ENCODE results near the gene SLC4A1.

SLC4A1 gene

DNA sequence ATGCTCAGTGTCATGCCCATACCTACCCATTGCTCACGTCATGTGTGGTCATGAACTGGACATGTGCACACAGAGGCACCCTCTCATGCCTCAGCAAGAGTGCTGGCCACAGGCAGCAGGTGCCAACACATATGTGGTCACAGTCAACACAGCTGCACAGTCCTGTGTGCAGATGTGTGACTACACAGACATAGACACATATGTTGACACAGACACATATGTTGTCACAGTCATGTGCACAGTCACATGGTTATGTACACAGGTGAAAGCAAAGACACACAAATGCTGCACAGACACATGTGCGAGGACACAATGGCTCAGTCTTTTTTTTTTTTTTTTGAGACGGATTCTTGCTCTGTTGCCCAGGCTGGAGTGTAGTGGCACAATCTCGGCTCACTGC, 11.3 kb downstream of the SLC4A1 start:
- TF ChIP-seq, protein P1, sequence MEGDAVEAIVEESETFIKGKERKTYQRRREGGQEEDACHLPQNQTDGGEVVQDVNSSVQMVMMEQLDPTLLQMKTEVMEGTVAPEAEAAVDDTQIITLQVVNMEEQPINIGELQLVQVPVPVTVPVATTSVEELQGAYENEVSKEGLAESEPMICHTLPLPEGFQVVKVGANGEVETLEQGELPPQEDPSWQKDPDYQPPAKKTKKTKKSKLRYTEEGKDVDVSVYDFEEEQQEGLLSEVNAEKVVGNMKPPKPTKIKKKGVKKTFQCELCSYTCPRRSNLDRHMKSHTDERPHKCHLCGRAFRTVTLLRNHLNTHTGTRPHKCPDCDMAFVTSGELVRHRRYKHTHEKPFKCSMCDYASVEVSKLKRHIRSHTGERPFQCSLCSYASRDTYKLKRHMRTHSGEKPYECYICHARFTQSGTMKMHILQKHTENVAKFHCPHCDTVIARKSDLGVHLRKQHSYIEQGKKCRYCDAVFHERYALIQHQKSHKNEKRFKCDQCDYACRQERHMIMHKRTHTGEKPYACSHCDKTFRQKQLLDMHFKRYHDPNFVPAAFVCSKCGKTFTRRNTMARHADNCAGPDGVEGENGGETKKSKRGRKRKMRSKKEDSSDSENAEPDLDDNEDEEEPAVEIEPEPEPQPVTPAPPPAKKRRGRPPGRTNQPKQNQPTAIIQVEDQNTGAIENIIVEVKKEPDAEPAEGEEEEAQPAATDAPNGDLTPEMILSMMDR (IDR thresholded peaks at IDR 0.05; ENCODE audit: low read depth, low read length) = no peak
- no peak overlapping the region for H3K4me3 ChIP-seq (ENCODE audit: low read depth, low read length)

DNA sequence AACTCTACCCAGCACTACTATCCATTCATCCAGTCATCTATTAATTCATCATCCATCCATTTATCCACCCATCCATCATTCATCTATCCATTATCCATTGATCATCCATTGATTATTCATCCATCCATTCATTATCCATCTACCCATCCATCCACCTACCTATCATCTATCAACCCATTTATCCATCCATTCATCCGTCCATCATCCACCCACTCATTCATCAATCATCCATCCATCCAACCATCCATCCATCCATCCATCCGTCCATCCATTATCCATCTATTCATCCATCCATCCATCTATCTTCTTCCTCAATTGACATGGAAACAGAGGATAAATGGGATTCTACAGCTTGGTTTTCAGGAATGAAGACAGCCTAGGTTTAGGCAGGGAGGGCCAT, 12.0 kb downstream of the SLC4A1 start:
- TF ChIP-seq, protein P1 (IDR thresholded peaks at IDR 0.05; ENCODE audit: low read depth, low read length) = no peak
- no peak overlapping the region for H3K4me3 ChIP-seq (ENCODE audit: low read depth, low read length)

DNA sequence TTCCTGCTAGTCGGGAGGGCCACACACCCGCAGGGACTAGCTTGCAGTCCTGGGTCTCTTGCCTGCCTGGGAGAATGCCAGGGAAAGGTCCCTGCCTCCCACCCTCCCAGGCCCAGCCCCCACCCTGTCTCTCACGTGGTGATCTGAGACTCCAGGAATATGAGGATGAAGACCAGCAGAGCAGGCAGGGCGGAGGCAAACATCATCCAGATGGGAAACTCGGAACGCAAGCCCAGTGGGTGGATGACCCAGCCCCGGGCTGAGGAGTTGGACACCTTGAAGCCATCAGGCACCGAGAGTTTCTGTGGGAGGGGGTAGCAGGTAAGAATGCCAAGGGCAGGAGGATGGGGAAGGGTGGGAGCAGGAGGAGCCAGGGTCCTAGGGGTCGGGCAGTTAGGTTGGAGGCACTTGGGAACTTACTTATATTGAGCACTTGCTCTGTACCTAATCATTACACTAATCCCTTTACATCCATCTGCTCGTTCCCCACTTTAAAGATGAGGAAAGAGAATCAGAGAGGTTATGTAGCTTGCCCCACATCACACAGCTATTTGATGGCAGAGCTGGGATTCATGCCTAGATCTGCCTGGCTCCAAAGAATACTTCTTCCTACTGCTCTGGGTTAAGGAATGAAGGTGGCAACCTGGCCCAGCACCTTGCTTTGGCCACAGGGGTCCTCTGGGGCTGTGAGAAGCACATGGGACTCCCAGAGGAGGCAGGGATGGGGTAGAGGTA, 13.4 kb downstream of the SLC4A1 start:
- H3K4me3 ChIP-seq (ENCODE audit: low read depth, low read length) = no peak overlapping the region
- TF ChIP-seq, protein P1 (IDR thresholded peaks at IDR 0.05; ENCODE audit: low read depth, low read length) = no peak

GRCh38 chr17:44253006-44253405, 14.9 kb downstream of the SLC4A1 start:
- no peak overlapping the region for H3K4me3 ChIP-seq (ENCODE audit: low read depth, low read length)

DNA sequence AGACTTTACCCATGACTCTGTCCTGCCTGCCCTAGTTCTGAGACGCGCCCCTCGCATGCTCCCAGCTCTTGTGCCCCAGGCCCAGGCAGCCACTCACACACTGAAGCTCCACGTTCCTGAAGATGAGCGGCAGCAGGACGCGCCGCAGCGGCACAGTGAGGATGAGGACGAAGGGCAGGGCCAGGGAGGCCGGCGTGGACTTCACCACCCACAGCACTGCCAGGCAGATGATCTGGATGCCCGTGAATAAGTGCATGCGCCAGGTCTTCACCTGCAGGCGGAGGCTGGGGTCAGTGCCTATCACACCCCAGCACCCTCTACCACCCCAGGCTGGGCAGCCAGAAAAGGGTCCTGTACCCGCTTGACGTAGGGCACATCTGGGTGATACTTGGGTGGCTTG, 16.9 kb downstream of the SLC4A1 start:
- TF ChIP-seq, protein P1 (IDR thresholded peaks at IDR 0.05; ENCODE audit: low read depth, low read length) = no peak
- no peak overlapping the region for H3K4me3 ChIP-seq (ENCODE audit: low read depth, low read length)

More at GRCh38 chr17:44253006-44253405, 14.9 kb downstream of the SLC4A1 start:
- TF ChIP-seq, protein P1 (IDR thresholded peaks at IDR 0.05; ENCODE audit: low read depth, low read length) = no peak

DNA sequence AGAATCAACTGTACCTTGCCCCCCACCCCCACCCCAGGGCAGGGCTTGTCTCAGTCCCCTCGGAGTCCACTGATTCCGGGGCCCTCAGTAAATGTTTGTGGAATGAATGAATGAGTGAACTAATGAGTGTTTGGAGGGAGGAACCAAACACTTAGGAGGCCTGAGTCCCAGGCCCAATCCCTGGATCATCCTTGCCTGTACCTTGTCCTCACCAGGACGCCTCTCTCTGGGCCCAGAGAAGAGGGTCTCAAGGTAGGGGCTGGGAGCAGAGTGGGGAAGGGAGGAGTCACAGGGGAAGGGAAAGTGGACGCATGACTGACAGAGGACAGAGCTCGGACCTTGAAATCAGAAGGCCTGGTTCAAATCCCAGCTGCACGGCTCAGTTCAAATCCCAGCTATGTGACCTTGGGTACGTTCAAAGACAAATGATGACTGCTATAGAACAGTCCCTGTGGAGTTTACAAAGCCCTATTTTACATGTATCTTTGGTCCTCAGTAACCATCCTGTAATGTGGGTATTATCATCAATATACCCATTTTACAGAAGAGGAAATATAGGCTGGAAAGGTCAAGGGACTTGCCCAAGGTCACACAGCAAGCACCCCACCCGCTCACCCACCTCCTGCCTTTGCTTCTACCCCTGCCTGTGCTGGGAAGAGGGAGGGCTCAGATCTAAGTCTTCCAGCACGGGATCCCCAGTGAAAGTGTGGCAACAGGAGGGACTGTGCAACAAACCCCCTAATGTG, 18.3 kb downstream of the SLC4A1 start:
- TF ChIP-seq, protein P1 (IDR thresholded peaks at IDR 0.05; ENCODE audit: low read depth, low read length) = no peak

More for the DNA sequence above, 18.3 kb downstream of the SLC4A1 start:
- no peak overlapping the region for H3K4me3 ChIP-seq (ENCODE audit: low read depth, low read length)

Data from WI38 (cell line).